PC-3 (cell line): ENCODE measurements around the gene CTNNA2.

Experiments
- EZH2 ChIP-seq: fragments of 300-600 bp; sonication (generic); IDR thresholded peaks from one replicate; pipeline ENCODE4 v1.6.1; 2017; ENCODE audit warnings: antibody characterized with exemption, mild to moderate bottlenecking, low read length; ENCODE audit not compliant: unreplicated experiment
- EZH2phosphoT487 ChIP-seq: fragments of 300-600 bp; sonication (generic); IDR thresholded peaks from 2 replicates; pipeline ENCODE4 v1.6.1; 2018; ENCODE audit warnings: mild to moderate bottlenecking, antibody characterized with exemption, low read length, borderline replicate concordance
- TF ChIP-seq, protein P1 (sequence below): fragments of 300-600 bp; sonication (generic); conservative IDR thresholded peaks from 2 replicates; pipeline ENCODE4 v1.5.1; 2017; ENCODE audit warnings: antibody characterized with exemption, low read depth, mild to moderate bottlenecking, low read length

DNA sequence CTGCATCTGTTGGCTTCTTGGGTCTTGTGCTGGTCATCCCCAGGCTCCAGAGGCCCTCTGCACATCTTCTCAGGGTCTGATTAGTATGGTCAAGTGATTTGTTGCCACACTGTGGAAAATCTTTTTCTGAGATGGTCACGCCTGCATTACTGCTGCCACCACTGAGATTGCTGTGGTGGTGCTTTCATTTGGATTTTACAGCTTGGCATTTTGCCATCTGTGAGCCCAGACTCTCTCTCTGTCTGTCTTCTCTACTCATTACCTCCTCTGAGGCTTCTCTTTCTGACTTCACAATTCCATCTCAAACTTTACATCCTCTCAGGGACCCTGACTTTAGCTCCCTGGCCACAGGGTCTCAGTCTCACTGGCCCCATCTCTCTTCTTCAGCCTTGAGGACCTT is 637.1 kb downstream of the CTNNA2 start:
- TF ChIP-seq, protein P1, sequence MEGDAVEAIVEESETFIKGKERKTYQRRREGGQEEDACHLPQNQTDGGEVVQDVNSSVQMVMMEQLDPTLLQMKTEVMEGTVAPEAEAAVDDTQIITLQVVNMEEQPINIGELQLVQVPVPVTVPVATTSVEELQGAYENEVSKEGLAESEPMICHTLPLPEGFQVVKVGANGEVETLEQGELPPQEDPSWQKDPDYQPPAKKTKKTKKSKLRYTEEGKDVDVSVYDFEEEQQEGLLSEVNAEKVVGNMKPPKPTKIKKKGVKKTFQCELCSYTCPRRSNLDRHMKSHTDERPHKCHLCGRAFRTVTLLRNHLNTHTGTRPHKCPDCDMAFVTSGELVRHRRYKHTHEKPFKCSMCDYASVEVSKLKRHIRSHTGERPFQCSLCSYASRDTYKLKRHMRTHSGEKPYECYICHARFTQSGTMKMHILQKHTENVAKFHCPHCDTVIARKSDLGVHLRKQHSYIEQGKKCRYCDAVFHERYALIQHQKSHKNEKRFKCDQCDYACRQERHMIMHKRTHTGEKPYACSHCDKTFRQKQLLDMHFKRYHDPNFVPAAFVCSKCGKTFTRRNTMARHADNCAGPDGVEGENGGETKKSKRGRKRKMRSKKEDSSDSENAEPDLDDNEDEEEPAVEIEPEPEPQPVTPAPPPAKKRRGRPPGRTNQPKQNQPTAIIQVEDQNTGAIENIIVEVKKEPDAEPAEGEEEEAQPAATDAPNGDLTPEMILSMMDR, result no peak
- TF ChIP-seq EZH2 (no peak), EZH2phosphoT487 (no peak)
